CD4-positive, CD25-positive, alpha-beta regulatory T cell (primary cell): ENCODE data around the gene IFNL2. TPM values are rescaled to one million over a fixed set of nuclear protein-coding genes. Genes with fewer than 3 reads are reported as not detected.
"Not testable (repeated sequence)": the region's sequence is repeated elsewhere in the genome, so short reads cannot be mapped to it uniquely, and the experiment has no call there.

Source experiments
- ATAC-seq, 2 donors: fragments of 150-1000 bp; cut with Tn5 transposase; one replicate each; pipeline ENCODE4 v1.10.0; 2021; ENCODE audit warnings: low read depth in 2 of 2, moderate number of reproducible peaks in 2 of 2, moderate library complexity in 1 of 2
- DNase-seq, 3 donors: peaks; one replicate each; pipeline versions ENCODE4 v3.0.0 to v3.0.0-alpha.2; 2012 to 2022; ENCODE audit warnings: mixed read lengths in 1 of 3
- H3K27ac ChIP-seq: one replicate; pipeline ENCODE4 v1.7.0; 2013; ENCODE audit warnings: mild to moderate bottlenecking, low read length; ENCODE audit not compliant: insufficient read depth, poor library complexity, severe bottlenecking
- H3K27me3 ChIP-seq: one replicate; pipeline ENCODE4 v1.7.0; 2013; ENCODE audit warnings: low read length; ENCODE audit not compliant: control insufficient read depth, insufficient read depth
- H3K36me3 ChIP-seq: one replicate; pipeline ENCODE4 v1.7.0; 2013; ENCODE audit warnings: mild to moderate bottlenecking, low read length, moderate library complexity; ENCODE audit not compliant: control insufficient read depth, insufficient read depth
- H3K4me1 ChIP-seq: 2 replicates; pipeline ENCODE4 v1.7.0; 2013; ENCODE audit warnings: mild to moderate bottlenecking, low read length; ENCODE audit not compliant: insufficient read depth, control insufficient read depth, poor library complexity, severe bottlenecking
- H3K4me3 ChIP-seq: one replicate; pipeline ENCODE4 v1.7.0; 2013; ENCODE audit warnings: low read depth, mild to moderate bottlenecking, low read length, moderate library complexity
- H3K9me3 ChIP-seq, 2 experiments: 1 replicate in 1 of 2; 2 replicates in 1 of 2; pipeline ENCODE4 v1.7.0; 2013; ENCODE audit warnings: low read length in 2 of 2, mild to moderate bottlenecking in 1 of 2, moderate library complexity in 1 of 2; ENCODE audit not compliant: control insufficient read depth in 2 of 2
- H3K27ac Mint-ChIP-seq, 3 donors: one replicate each; pipeline ENCODE4 v1.8.0; 2020 to 2022; ENCODE audit warnings: mild to moderate bottlenecking in 3 of 3, mixed read lengths in 3 of 3, moderate library complexity in 2 of 3
- H3K27me3 Mint-ChIP-seq: one replicate; pipeline ENCODE4 v1.8.0; 2022; ENCODE audit warnings: mild to moderate bottlenecking, mixed read lengths
- H3K36me3 Mint-ChIP-seq: one replicate; pipeline ENCODE4 v1.8.0; 2020; ENCODE audit warnings: mixed read lengths
- H3K4me1 Mint-ChIP-seq, 4 donors: one replicate each; pipeline ENCODE4 v1.8.0; 2020 to 2022; ENCODE audit warnings: mixed read lengths in 4 of 4, mild to moderate bottlenecking in 1 of 4
- H3K4me3 Mint-ChIP-seq, 4 donors: one replicate each; pipeline ENCODE4 v1.8.0; 2020 to 2022; ENCODE audit warnings: mild to moderate bottlenecking in 4 of 4, mixed read lengths in 4 of 4, moderate library complexity in 3 of 4
- H3K9me3 Mint-ChIP-seq, 7 donors: one replicate each; pipeline ENCODE4 v1.8.0; 2020 to 2022; ENCODE audit warnings: mixed read lengths in 7 of 7, mild to moderate bottlenecking in 3 of 7, moderate library complexity in 2 of 7
- polyA plus RNA-seq, 4 donors: library from polyadenylated mRNA; unstranded; fragments of 300-500 nt; fragmentation: Illumina TruSeq; gene quantifications; one replicate each; pipeline ENCODE4 v1.2.3, GENCODE V29; 2021
- total RNA-seq: library from RNA; stranded (reverse); gene quantifications from one replicate; pipeline ENCODE4 v1.2.3, GENCODE V29; 2022

IFNL2 gene
- total RNA-seq (not detected), polyA plus RNA-seq (not detected)

- H3K27ac ChIP-seq, H3K36me3 Mint-ChIP-seq, DNase-seq, H3K36me3 ChIP-seq, H3K27me3 ChIP-seq, H3K4me1 ChIP-seq, H3K27ac Mint-ChIP-seq, H3K4me3 Mint-ChIP-seq, H3K9me3 ChIP-seq, H3K4me3 ChIP-seq, H3K9me3 Mint-ChIP-seq, H3K4me1 Mint-ChIP-seq: not testable (repeated sequence)
- peaks cover 24% of the 10 kb centered on the region for H3K27me3 Mint-ChIP-seq
- peak; percentile 41 to 46 for ATAC-seq
Observed at GRCh38 chr19:39268085-39268484, at the start of gene IFNL2. TSS of gene IFNL2 (plus strand) at chr19:39268396. CDS start at chr19:39268569, 173 bp downstream.

DNA sequence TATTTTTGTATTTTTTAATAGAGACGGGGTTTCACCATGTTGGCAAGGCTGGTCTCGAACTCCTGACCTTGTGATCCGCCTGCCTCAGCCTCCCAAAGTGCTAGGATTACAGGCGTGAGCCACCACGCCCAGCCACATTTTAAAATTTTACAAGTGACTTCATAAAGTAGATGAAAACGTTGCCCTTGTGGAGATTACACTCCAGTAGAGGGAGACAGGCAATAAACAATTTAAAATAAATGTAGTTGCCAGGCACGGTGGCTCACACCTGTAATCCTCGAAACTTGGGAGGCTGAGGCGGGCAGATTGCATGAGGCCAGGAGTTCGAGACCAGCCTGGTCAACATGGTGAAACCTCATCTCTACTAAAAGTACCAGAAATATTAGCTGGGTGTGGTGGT is 49.1 kb upstream of the IFNL2 start:
- peaks cover 19% of the 10 kb centered on the region for H3K27me3 Mint-ChIP-seq
- not testable (repeated sequence) for H3K4me1 ChIP-seq, H3K36me3 ChIP-seq, H3K36me3 Mint-ChIP-seq, H3K4me3 Mint-ChIP-seq, H3K9me3 ChIP-seq, ATAC-seq, H3K9me3 Mint-ChIP-seq, DNase-seq, H3K27ac ChIP-seq, H3K4me3 ChIP-seq, H3K27me3 ChIP-seq, H3K27ac Mint-ChIP-seq, H3K4me1 Mint-ChIP-seq

DNA sequence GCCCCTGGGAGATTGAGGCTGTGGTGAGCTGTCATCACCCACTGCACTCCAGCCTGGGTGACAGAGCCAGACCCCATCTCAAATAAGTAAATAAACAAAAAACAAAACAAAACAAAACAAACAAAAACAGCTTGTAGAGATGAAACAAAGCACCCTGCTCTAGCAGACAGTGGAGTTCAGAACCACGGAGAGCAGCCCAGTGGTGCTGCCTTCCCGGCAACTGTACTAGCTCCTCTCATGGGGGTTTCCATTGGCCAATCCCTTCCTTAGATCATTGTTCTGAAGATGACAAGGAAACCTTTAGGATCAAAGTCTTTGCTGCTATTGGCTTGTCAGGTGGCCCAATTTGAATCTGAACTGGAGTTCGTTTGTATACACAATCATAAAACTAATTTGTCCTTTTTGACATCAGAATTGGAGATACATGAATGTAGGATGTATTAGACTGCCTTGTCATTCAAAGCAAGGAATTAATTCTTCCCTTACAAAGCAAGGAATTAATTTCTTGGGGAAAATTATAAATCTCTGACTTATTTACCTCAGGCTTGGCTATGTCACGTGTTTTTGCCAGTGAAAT is 44.4 kb upstream of the IFNL2 start:
- H3K4me3 ChIP-seq, result no peak overlapping the region
- no peaks in the 10 kb centered on the region for H3K36me3 ChIP-seq
- no peak for DNase-seq
- no peaks in the 10 kb centered on the region for H3K9me3 ChIP-seq
- peaks cover 4% of the 10 kb centered on the region for H3K27me3 ChIP-seq
- Mint-ChIP-seq H3K27ac (no peak overlapping the region), H3K4me1 (no peaks in the 10 kb centered on the region), H3K9me3 (peaks cover 0 to 2% (median 0%) of the 10 kb centered on the region in 7 donors), H3K36me3 (no peaks in the 10 kb centered on the region), H3K27me3 (peaks cover 19% of the 10 kb centered on the region), H3K4me3 (no peak overlapping the region)
- H3K27ac ChIP-seq, result no peak overlapping the region
- no peak for ATAC-seq
- no peaks in the 10 kb centered on the region for H3K4me1 ChIP-seq

GRCh38 chr19:39224910-39225309 is 43.3 kb upstream of the IFNL2 start:
- Histone ChIP-seq H3K27me3 (peaks cover 4% of the 10 kb centered on the region), H3K4me1 (no peaks in the 10 kb centered on the region), H3K36me3 (no peaks in the 10 kb centered on the region), H3K4me3 (no peak overlapping the region), H3K9me3 (no peaks in the 10 kb centered on the region), H3K27ac (no peak overlapping the region)
- Mint-ChIP-seq H3K27ac (no peak overlapping the region), H3K4me3 (no peak overlapping the region), H3K27me3 (peaks cover 19% of the 10 kb centered on the region), H3K4me1 (no peaks in the 10 kb centered on the region), H3K9me3 (peaks cover 0 to 2% (median 0%) of the 10 kb centered on the region in 7 donors), H3K36me3 (no peaks in the 10 kb centered on the region)
- no peak for ATAC-seq
- DNase-seq, result no peak

DNA sequence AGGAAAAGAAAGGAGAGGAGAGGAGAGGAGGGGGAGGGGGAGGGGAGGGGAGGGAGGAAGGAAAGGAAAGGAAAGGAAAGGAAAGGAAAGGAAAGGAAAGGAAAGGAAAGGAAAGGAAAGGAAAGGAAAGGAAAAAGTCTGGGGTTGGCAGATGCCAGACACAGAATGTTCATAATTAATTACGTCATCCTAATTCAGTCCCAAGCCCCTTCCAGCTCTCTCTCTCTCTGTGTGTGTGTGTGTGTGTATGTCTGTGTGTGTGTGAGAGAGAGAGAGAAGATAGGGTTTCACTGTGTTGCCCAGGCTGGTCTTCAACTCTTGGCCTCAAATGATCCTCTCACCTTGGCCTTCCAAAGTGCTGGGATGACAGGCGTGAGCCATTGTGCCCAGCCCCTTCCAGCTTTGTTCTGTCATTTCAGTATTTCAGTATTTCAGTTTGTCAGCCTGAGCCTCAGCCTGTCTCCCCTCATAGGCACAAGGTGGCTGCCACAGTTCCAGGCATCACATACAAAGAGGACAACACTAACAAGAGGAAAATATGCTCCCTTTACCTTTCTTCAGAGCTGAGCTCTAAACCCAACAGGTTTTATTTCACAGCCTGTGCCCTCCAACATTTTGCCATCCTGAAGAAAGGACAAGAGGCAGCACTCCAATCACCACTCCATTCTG is 38.0 kb upstream of the IFNL2 start:
- no peaks in the 10 kb centered on the region for H3K36me3 Mint-ChIP-seq
- H3K4me3 Mint-ChIP-seq, result no peak overlapping the region
- Histone ChIP-seq H3K36me3 (no peaks in the 10 kb centered on the region), H3K27me3 (no peaks in the 10 kb centered on the region), H3K4me1 (no peaks in the 10 kb centered on the region), H3K27ac (no peak overlapping the region), H3K4me3 (no peak overlapping the region), H3K9me3 (no peaks in the 10 kb centered on the region)
- DNase-seq, result no peak
- peaks cover 0 to 2% (median under 1%) of the 10 kb centered on the region in 4 donors for H3K4me1 Mint-ChIP-seq
- ATAC-seq, result no peak
- no peak overlapping the region for H3K27ac Mint-ChIP-seq
- H3K27me3 Mint-ChIP-seq, result peaks cover 22% of the 10 kb centered on the region
- H3K9me3 Mint-ChIP-seq, result no peaks in the 10 kb centered on the region

GRCh38 chr19:39232708-39233107 is 35.5 kb upstream of the IFNL2 start:
- peaks cover 0 to 20% (median 8%) of the 10 kb centered on the region in 4 donors for H3K4me1 Mint-ChIP-seq
- H3K4me1 ChIP-seq, result peaks cover 3% of the 10 kb centered on the region
- H3K27ac ChIP-seq, result no peak overlapping the region
- no peaks in the 10 kb centered on the region for H3K9me3 ChIP-seq
- peaks cover 9% of the 10 kb centered on the region for H3K27me3 Mint-ChIP-seq
- H3K36me3 ChIP-seq, result no peaks in the 10 kb centered on the region
- H3K27me3 ChIP-seq, result no peaks in the 10 kb centered on the region
- no peak for DNase-seq
- H3K9me3 Mint-ChIP-seq, result peaks cover 0 to 1% (median 0%) of the 10 kb centered on the region in 7 donors
- H3K4me3 Mint-ChIP-seq, result no peak overlapping the region
- H3K27ac Mint-ChIP-seq, result no peak overlapping the region
- no peaks in the 10 kb centered on the region for H3K36me3 Mint-ChIP-seq
- no peak overlapping the region for H3K4me3 ChIP-seq
- no peak for ATAC-seq

DNA sequence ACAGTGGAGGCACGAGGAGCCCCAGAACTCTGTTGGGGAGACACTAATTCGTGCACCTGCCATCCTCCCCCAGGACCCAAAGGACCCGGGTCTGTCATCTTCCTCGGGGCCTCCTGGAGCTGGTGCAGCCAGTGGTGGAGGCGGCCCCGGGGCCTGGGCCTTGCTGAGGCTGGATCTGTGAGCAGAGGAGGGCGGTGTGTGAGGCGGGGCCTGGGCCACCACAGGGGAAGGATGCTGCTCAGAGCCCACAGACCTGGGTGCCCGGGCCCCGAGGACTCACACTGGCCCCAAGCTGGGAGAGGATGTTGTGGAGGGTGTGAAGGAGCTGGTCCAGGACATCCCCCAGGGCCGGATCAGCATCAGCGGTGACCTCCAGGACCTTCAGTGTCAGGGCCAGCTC is 31.7 kb upstream of the IFNL2 start:
- Histone ChIP-seq H3K4me1 (peaks cover 10% of the 10 kb centered on the region), H3K27ac (no peak overlapping the region), H3K9me3 (no peaks in the 10 kb centered on the region), H3K27me3 (no peaks in the 10 kb centered on the region), H3K4me3 (no peak overlapping the region), H3K36me3 (no peaks in the 10 kb centered on the region)
- H3K4me1 Mint-ChIP-seq, result peaks cover 0 to 32% (median 14%) of the 10 kb centered on the region in 4 donors
- ATAC-seq (peak; percentile 34 to 64), DNase-seq (no peak)
- peak overlapping the region in 2 of 3 donors; percentile 93 to 94 for H3K27ac Mint-ChIP-seq
- peaks cover 5% of the 10 kb centered on the region for H3K27me3 Mint-ChIP-seq
- H3K36me3 Mint-ChIP-seq, result no peaks in the 10 kb centered on the region
- H3K9me3 Mint-ChIP-seq, result peaks cover 0 to 1% (median 0%) of the 10 kb centered on the region in 7 donors
- H3K4me3 Mint-ChIP-seq, result peak overlapping the region in 1 of 4 donors; percentile 13
